Aorta (tissue), 5 donors: ENCODE measurements around the gene MRPL22. TPM values are rescaled to one million over a fixed set of nuclear protein-coding genes. Genes with fewer than 3 reads are reported as not detected.
"Not testable (repeated sequence)": the region's sequence is repeated elsewhere in the genome, so short reads cannot be mapped to it uniquely, and the experiment has no call there.

Experiments
- ATAC-seq: fragments of 200-7000 bp; cut with Tn5 transposase; one replicate; pipeline ENCODE4 v1.9.1; 2022; ENCODE audit warnings: moderate library complexity; ENCODE audit not compliant: low FRiP score
- DNase-seq, 2 donors: peaks; one replicate each; pipeline ENCODE4 v3.0.0-alpha.2; 2020
- H3K27ac ChIP-seq, 2 donors: one replicate each; pipeline ENCODE4 v1.5.1; 2013; ENCODE audit warnings: low read length in 2 of 2, mild to moderate bottlenecking in 2 of 2, moderate library complexity in 2 of 2, control low read depth in 1 of 2, inconsistent platforms in 1 of 2, low read depth in 1 of 2
- H3K27me3 ChIP-seq, 2 donors: one replicate each; pipeline ENCODE4 v1.6.1; 2013; ENCODE audit warnings: control low read depth in 1 of 2, low read length in 1 of 2, mild to moderate bottlenecking in 1 of 2, moderate library complexity in 1 of 2; ENCODE audit not compliant: insufficient read depth in 2 of 2, control insufficient read depth in 1 of 2
- H3K36me3 ChIP-seq, 2 donors: one replicate each; pipeline ENCODE4 v1.6.1; 2013; ENCODE audit warnings: control low read depth in 1 of 2, low read length in 1 of 2, mild to moderate bottlenecking in 1 of 2; ENCODE audit not compliant: insufficient read depth in 2 of 2, control insufficient read depth in 1 of 2
- H3K4me1 ChIP-seq, 2 donors: one replicate each; pipeline ENCODE4 v1.6.1; 2013; ENCODE audit warnings: low read length in 2 of 2, control low read depth in 1 of 2, mild to moderate bottlenecking in 1 of 2, moderate library complexity in 1 of 2; ENCODE audit not compliant: insufficient read depth in 2 of 2, control insufficient read depth in 1 of 2
- H3K4me3 ChIP-seq, 2 donors: one replicate each; pipeline ENCODE4 v1.5.1; 2013; ENCODE audit warnings: low read length in 2 of 2, control low read depth in 1 of 2, mild to moderate bottlenecking in 1 of 2
- H3K9me3 ChIP-seq: one replicate; pipeline ENCODE4 v1.6.1; 2013; ENCODE audit warnings: mild to moderate bottlenecking, low read length; ENCODE audit not compliant: control insufficient read depth
- WGBS, 2 donors: extraction: QIAGEN DNeasy Blood & Tissue Kit; methylation state at CpG; one replicate each; pipeline ENCODE4 v1.1.7; 2013; 5-methylcytosine and 5-hydroxymethylcytosine counted together
- intact Hi-C, 2 donors: fragments of 100-400 bp; cut with DNase I; formaldehyde crosslinking; loops; one replicate each; pipeline versions ENCODE4 v1.14.2 to v1.15.0; 2022
- polyA plus RNA-seq, 2 donors: library from polyadenylated mRNA; stranded (reverse); fragments of 200-250 nt; gene quantifications; one replicate each; pipeline ENCODE4 v1.2.3, GENCODE V29; 2013
- total RNA-seq, 2 donors: library from RNA; stranded (reverse); fragmentation: NEBNext Ultra II Directional; extraction: Animal tissue kit (Norgen Biotek cat#: 25700); gene quantifications; one replicate each; pipeline ENCODE4 v1.2.1, GENCODE V29; 2021
- donor health status: healthy with polysubstance abuse.
- donor health status: Bipolar disorder and iron deficiency.
- donor health status: DM: no; HTN: no; CAD: no.
- donor health status: DM: no; HTN: no; CAD: no.
- donor health status: DM: yes; HTN: yes; CAD: no.

The MRPL22 gene
- total and polyA plus RNA-seq, 4 donors = 27.8 to 34.9 (median 31.4) TPM

DNA sequence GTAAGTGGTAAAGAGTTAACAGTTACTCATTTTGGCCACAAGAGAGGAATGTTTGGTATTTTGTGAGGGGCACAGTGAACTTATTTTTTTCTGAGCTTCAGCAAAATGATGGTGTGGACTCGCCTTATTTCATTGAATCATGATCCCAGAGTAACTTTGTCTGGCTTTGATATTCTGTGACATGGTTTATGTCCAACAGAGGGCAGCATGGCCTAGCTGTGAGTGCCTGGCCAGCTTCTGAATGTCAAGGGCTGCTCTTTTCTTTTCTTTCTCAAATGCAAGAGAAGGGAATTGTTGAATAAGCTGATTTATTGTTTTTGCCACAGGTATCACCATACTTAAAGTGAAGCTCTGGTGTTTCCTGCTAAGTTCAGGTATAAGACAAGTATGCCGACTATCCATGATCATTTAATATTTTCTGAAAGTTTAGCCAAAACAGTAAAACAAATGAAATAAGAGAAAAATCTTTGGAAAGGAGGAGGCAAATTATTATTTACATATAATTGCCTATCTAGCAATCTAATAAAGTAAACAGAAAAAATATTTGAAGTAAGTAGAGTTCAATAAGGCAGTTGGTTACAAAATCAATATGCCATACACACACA is 31.7 kb downstream of the MRPL22 start:
- WGBS, 2 donors = 52 to 62% methylated on average over 2 of the region's 2 CpGs
- intact Hi-C loops = no loop called here
- DNase-seq = no peak
- H3K36me3 ChIP-seq = no peaks in the 10 kb centered on the region
- no peak for ATAC-seq
- no peak overlapping the region for H3K27ac ChIP-seq
- H3K27me3 ChIP-seq = no peaks in the 10 kb centered on the region
- no peak overlapping the region for H3K4me3 ChIP-seq
- H3K4me1 ChIP-seq = no peaks in the 10 kb centered on the region
- no peaks in the 10 kb centered on the region for H3K9me3 ChIP-seq

DNA sequence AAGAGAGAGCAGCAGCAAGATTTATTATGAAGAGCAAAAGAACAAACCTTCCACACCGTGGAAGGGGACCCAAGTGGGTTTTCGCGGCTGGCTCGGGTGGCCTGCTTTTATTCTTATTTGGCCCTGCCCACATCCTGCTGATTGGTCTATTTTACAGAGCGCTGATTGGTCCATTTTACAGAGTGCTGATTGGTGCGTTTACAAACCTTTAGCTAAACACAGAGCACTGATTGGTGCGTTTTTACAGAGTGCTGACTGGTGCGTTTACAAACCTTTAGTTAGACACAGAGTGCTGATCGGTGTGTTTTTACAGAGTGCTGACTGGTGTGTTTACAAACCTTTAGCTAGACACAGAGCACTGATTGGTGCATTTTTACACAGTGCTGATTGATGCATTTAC is 35.2 kb downstream of the MRPL22 start:
- H3K36me3 ChIP-seq, H3K4me1 ChIP-seq, H3K4me3 ChIP-seq, H3K27me3 ChIP-seq, intact Hi-C loops, DNase-seq, ATAC-seq, H3K27ac ChIP-seq, H3K9me3 ChIP-seq: not testable (repeated sequence)
- WGBS, 2 donors = 95 to 98% methylated on average over 9 of the region's 9 CpGs

DNA sequence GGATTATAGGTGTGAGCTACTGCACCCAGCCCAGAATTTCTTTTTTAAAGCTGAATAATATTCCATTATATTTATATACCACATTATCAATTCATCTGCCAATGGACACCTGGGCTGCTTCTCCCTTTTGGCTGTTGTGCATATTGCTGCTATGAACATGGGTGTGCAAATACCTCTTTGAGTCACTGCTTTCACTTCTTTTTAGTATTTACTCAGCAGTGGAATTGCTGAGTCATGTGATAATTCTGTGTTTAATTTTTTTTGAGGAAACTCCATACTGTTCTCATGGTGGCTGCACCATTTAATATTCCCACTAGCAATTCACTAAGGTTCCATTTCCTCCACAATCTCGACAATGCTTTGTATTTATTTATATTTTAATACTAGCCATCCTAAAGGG is 36.5 kb downstream of the MRPL22 start:
- DNase-seq (no peak), ATAC-seq (no peak)
- peaks cover 2% of the 10 kb centered on the region for H3K9me3 ChIP-seq
- H3K27ac ChIP-seq = no peak overlapping the region
- no peaks in the 10 kb centered on the region for H3K4me1 ChIP-seq
- WGBS, 2 donors = 69 to 72% methylated on average over 1 of the region's 1 CpG
- no peaks in the 10 kb centered on the region for H3K36me3 ChIP-seq
- H3K27me3 ChIP-seq = peaks cover 0 to 1% of the 10 kb centered on the region in 2 donors
- no peak overlapping the region for H3K4me3 ChIP-seq
- intact Hi-C loops = no loop called here

DNA sequence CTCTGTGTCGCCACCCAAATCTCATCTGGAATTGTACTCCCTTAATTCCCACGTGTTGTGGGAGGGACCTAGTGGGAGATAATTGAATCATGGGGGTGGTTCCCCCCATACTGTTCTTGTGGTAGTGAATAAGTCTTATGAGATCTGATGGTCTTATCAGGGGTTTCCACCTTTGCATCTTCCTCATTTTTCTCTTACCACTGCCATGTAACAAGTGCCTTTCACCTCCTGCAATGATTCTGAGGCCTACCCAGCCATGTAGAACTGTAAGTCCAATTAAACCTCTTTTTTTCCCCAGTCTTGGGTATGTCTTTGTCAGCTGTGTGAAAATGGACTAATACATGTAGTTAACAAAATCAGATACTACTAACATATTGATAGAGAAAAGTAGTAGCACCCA is 37.4 kb downstream of the MRPL22 start:
- ATAC-seq, H3K36me3 ChIP-seq, DNase-seq, intact Hi-C loops, H3K9me3 ChIP-seq, H3K27ac ChIP-seq, H3K4me1 ChIP-seq, H3K4me3 ChIP-seq, H3K27me3 ChIP-seq: not testable (repeated sequence)
- 93% methylated on average over 2 of the region's 2 CpGs for WGBS, 2 donors

DNA sequence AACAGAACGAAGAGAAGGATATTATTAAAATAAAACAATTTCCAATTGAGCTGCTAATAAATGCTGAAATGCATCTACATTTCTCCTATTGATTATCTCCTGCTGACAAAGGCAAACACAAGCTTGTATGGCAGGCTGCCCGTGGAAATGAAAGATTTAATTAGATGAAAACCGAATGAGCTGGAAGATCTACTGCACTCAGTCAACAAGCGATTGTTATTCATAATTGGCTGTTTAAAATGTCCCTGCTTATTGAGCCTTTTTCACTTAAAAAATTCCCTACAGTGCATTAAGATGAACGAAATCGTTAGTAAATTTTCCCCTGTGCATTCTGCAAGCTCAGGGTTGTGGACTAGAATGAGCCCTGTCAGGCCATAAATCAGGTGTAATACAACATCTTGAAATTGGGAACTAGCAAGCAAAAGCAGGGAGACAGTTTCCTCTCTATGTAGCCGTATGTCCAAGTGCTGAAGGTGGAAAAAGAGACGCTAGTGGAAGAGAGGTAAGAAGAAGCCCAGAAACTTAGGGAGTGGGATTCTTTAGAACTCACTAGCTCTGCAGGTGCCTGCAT is 44.2 kb downstream of the MRPL22 start:
- no peaks in the 10 kb centered on the region for H3K4me1 ChIP-seq
- DNase-seq (no peak), ATAC-seq (no peak)
- H3K4me3 ChIP-seq = no peak overlapping the region
- H3K9me3 ChIP-seq = peaks cover 2% of the 10 kb centered on the region
- no peaks in the 10 kb centered on the region for H3K36me3 ChIP-seq
- peaks cover 0 to 1% of the 10 kb centered on the region in 2 donors for H3K27me3 ChIP-seq
- H3K27ac ChIP-seq = no peak overlapping the region
- intact Hi-C loops = no loop called here
- WGBS, 2 donors = 67% methylated on average over 8 of the region's 8 CpGs

DNA sequence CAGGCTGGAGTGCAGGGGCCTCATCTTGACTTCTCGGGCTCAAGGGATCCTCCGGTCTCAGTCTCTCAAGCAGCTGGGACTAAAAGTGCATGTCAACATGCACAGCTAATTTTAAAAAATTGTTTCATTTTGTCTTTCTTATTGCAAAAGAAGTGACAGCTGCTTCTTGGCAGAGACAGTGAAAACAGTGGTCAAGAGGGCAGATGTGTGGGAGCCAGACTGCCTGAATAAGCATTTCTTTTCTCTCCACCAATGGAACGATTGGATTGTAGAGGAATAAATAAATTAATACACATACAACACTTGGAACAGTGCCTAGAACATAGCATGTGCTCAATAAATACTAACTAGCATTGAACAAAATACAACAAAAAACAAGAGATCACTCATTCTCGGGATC is 45.3 kb downstream of the MRPL22 start:
- Histone ChIP-seq H3K27ac (no peak overlapping the region), H3K36me3 (no peaks in the 10 kb centered on the region), H3K9me3 (peaks cover 2% of the 10 kb centered on the region), H3K27me3 (no peaks in the 10 kb centered on the region), H3K4me3 (no peak overlapping the region), H3K4me1 (no peaks in the 10 kb centered on the region)
- no peak for ATAC-seq
- DNase-seq = no peak
- intact Hi-C loops = no loop called here
- WGBS, 2 donors = 38 to 40% methylated on average over 4 of the region's 4 CpGs

DNA sequence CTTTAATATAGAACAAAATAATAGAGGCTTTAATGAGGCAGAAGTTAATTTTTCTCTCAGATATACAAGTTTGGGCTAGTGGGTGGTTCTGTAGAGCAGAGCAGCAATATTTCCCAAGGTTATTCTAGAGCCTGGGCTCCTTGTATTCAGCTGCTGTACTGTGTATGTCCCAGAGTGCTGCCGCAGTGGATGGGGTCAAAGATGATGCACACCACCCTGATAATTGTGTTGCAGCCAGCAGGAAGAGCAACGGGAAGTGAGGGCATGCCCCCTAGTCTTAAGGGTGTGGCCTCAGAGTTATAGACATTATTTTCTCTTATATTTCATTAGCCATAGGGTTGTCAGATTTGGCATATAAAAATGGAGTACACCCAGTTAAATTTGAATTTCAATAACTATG is 48.8 kb downstream of the MRPL22 start:
- ATAC-seq (no peak), DNase-seq (no peak)
- Histone ChIP-seq H3K36me3 (no peaks in the 10 kb centered on the region), H3K9me3 (no peaks in the 10 kb centered on the region), H3K27ac (no peak overlapping the region), H3K4me1 (no peaks in the 10 kb centered on the region), H3K27me3 (no peaks in the 10 kb centered on the region), H3K4me3 (no peak overlapping the region)
- intact Hi-C loops = no loop called here
- WGBS, 2 donors = 42 to 77% methylated on average over 2 of the region's 2 CpGs

DNA sequence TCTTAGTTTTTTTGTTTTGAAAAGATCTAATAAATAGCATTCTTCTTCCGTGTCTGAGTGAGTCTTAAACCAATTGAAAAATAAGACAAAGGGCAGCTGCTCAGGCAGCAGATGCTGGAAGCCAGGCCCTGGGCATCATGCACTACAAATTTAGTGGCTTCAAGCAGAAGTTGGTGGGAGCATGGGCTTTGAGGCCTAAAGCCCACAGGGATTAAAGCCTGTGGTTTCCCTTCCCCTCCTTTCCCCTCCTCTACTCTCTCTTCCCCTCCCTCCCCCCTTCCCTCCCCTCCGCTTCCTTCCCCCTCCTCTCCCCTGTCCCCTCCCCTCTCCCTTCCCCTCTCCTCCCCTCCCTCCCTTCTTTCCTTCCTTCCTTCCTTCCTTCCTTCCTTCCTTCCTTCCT is 52.6 kb downstream of the MRPL22 start:
- no peak overlapping the region for H3K4me3 ChIP-seq
- ATAC-seq (no peak), DNase-seq (no peak)
- no peak overlapping the region for H3K27ac ChIP-seq
- 59 to 77% methylated on average over 2 of the region's 2 CpGs for WGBS, 2 donors
- no peaks in the 10 kb centered on the region for H3K27me3 ChIP-seq
- intact Hi-C loops = no loop called here
- H3K36me3 ChIP-seq = no peaks in the 10 kb centered on the region
- no peaks in the 10 kb centered on the region for H3K4me1 ChIP-seq
- H3K9me3 ChIP-seq = no peaks in the 10 kb centered on the region

DNA sequence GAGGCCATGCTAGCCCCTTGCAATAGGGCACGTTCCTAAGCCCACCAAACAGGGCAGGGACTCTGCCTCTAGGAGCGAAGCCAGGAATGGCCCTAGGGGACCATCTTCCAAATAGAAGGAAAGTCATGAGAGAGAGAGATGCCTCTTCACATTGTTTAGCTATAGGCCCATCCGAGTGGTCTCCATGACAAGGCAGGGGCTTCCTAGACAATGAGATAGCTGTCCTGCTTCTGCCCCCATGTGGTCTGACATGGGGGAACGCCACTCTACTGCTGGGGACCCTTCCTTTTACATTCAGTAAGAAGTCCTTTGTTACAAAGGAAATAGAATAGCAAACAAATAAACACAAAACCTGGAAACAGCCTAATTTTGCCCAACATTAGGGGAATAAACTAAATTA is 54.8 kb downstream of the MRPL22 start:
- H3K36me3 ChIP-seq = no peaks in the 10 kb centered on the region
- no peaks in the 10 kb centered on the region for H3K27me3 ChIP-seq
- ATAC-seq = no peak
- 53 to 55% methylated on average over 4 of the region's 4 CpGs for WGBS, 2 donors
- no peaks in the 10 kb centered on the region for H3K9me3 ChIP-seq
- H3K4me1 ChIP-seq = no peaks in the 10 kb centered on the region
- intact Hi-C loops = no loop called here
- DNase-seq = no peak
- no peak overlapping the region for H3K4me3 ChIP-seq
- no peak overlapping the region for H3K27ac ChIP-seq
